GM19463 (cell line): ENCODE results near the gene ALOX15.
"Not testable (repeated sequence)": the region's sequence is repeated elsewhere in the genome, so short reads cannot be mapped to it uniquely, and the experiment has no call there.

Experiments
- ATAC-seq: cut with Tn5 transposase; IDR thresholded peaks from one replicate; pipeline ENCODE4 v1.9.1; 2021; ENCODE audit warnings: mild to moderate bottlenecking, moderate library complexity; ENCODE audit not compliant: unreplicated experiment

ALOX15 gene, protein sequence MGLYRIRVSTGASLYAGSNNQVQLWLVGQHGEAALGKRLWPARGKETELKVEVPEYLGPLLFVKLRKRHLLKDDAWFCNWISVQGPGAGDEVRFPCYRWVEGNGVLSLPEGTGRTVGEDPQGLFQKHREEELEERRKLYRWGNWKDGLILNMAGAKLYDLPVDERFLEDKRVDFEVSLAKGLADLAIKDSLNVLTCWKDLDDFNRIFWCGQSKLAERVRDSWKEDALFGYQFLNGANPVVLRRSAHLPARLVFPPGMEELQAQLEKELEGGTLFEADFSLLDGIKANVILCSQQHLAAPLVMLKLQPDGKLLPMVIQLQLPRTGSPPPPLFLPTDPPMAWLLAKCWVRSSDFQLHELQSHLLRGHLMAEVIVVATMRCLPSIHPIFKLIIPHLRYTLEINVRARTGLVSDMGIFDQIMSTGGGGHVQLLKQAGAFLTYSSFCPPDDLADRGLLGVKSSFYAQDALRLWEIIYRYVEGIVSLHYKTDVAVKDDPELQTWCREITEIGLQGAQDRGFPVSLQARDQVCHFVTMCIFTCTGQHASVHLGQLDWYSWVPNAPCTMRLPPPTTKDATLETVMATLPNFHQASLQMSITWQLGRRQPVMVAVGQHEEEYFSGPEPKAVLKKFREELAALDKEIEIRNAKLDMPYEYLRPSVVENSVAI

GRCh38 chr17:4641297-4642195 is at the start of gene ALOX15:
TSS of gene ALOX15 (minus strand) at chr17:4641678. CDS start at chr17:4641651, 27 bp downstream.
- ATAC-seq: no peak

- ATAC-seq: no peak
Measured at GRCh38 chr17:4690745-4691144, 49.3 kb upstream of the ALOX15 start.

DNA sequence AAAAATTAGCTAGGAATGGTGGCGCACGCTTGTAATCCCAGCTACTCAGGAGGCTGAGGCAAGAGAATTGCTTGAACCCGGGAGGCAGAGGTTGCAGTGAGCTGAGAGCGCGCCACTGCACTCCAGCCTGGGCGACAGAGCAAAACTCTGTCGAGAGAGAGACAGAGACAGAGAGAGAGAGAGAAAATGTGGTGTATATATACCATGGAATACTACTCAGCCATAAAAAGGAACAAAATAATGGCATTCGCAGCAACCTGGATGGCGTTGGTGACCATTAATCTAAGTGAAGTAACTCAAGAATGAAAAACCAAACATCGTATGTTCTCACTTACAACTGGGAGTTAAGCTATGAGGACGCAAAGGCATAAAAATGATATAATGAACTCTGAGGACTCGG is 48.4 kb upstream of the ALOX15 start:
- not testable (repeated sequence) for ATAC-seq

- ATAC-seq: not testable (repeated sequence)
Measured at GRCh38 chr17:4683739-4684138, 42.3 kb upstream of the ALOX15 start.

- no peak for ATAC-seq
Measured at GRCh38 chr17:4679658-4680057, 38.2 kb upstream of the ALOX15 start.

DNA sequence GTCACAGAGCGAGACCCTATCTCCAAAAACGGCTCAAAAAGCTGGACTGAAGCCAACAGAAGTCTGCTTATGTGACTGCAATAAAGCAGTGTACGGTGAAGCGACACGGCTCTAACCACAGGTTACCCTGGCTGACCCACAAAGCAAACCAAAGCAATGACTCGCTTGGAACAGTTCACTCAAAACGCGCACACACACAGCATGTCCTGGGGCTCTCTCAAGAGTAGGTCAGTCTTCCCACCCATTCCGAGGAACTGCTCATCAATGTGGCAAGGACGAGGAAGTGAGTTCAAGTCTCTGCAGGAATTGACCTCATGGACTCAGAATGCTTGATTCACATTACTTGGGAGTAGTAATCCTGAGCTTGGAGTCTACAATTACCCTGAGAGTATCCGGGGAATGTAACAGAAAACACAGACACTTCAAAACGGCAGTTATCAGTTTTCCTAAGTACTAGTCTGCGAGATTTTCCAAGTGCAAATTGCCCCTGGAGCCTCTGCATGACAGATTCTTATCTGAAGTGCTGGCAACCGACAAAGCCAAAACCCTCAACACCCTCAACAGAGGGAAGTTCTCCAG is 37.1 kb upstream of the ALOX15 start:
- ATAC-seq: no peak

DNA sequence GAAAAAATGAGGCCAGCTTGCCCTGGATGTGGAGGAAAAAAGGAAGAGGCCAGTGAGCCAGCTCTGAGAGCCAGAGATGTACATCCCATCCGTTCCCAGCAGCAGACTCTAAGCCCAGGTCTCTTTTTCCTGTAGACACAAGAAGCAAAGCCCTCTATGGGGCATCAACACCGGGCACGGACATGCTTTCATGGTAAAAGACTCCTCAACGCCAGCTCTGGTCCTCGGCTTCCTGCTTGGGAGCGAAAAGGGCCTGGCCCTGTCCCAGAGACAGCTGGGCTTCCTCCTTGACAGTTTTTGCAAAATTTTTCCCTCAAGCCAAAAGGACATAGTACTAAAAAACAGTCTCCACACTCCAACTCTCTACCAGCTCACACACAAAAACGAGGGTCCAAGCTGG is 35.3 kb upstream of the ALOX15 start:
- ATAC-seq: no peak

- no peak for ATAC-seq
Measured at GRCh38 chr17:4675791-4676190, 34.3 kb upstream of the ALOX15 start.

- ATAC-seq: no peak
Measured at GRCh38 chr17:4674685-4674998, 33.2 kb upstream of the ALOX15 start.

DNA sequence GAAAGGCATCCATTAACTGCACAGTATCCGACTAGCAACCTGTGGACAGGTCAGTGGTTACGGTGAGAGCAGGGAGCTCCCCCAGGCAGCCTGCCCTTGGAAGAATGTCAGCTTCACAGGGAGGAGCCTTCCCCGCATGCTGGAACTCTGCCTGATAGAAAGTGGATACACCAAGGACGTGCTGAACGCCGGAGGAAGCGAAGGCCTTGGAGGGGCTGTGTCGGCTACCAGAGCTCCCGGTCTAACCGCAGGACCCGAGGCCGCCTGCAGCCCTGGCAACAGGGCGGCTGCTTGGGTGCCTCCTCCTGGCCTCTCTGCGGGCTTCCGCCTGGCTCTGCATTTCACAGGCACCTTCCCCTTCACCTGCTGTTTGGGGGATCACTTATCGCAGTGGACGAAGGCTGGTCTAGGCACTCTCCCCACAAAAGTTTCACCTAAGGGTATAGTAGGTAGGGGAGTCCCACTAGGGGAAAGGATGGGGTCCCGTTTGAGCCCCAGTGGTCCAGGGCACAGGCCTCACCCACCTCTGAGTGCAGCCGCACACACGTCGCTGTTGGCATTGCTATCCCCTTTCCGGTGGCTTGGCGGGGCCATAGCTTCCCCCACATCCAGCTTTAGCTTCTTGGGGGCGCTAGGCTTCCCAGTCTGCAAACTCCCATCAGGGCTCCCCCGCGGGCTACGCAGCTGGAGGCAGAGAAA is 32.7 kb upstream of the ALOX15 start:
- no peak for ATAC-seq

- no peak for ATAC-seq
Measured at GRCh38 chr17:4673169-4673568, 31.7 kb upstream of the ALOX15 start.

DNA sequence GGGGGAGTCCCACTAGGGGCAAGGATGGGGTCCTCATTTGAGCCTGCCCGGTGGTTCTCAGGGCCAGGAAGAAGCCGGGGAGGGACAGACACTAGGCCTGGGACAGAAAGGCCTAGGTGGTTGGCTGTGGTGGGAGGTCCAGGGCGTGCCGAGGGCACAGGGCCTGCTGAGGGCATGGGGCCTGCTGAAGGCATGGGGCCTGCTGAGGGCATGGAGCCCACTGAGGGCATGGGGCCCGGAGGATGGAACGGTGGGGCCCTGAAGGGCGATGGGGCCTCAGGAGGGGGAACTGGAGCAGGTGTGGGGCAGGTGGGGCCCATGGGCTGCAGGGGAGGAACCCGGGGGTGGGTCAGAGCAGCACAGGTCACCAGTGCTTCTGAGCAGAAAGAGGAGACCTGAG is 31.3 kb upstream of the ALOX15 start:
- ATAC-seq: no peak

DNA sequence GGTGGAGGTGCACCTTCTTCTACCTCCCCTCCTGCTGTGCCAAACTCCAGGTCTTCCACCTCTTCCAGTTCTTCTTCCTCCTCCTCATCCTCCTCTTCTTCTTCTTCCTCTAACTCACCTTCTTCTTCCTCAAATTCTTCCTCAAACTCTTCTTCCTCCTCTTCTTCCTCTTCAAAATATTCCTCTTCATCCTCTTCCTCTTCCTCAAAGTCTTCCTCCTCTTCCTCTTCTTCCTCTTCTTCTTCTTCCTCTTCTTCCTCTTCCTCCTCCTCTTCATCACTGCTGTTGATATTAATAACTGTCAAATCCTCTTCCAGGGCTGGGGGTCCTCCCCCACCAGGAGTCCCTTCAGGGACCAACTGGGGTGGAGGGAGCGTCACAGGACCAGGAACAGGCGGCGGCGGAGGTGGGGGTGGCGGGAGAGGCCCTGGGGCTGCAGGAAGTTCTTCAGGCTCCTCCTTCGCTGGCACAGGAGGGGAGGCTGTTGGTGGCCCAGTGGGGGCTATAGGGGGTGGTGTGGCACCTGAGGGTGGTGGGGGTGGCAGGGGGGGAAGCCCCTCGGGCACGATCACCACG is 30.7 kb upstream of the ALOX15 start:
- no peak for ATAC-seq

DNA sequence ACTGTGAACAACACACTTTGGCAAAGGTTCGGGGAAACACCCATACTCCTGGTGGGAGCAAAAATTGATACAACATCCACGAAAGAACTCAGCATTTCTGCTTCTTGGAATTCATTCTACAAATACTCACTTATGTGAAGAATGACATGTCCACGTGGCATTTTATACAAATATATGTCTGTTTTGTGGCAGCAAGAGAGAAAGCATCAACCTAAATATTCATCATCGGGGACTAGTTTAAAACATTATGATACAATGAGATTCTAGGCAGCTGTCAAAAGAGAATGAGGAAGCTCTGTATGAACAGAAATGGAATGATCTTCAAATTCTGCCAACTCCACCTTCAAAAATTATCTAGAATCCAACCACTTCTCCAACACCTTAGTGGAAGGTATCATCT is 25.7 kb upstream of the ALOX15 start:
- ATAC-seq: no peak

DNA sequence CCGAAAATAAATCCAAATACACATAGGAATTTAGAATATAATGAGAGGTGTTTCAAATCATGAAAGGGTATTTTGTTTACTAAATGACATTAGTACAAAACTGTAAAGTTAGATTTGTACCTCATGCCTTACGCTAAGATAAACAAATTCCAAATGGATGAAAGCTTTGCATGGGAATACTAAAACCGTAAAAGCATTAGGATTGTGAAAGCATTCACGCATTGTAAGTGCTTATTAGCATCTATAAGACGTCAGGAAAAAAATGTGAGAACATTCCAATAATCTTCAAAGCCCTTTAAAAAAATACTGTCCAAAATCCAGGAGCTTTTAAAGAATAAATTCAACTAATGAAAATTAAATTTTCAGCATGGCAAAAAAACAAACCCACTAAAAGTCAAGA is 24.8 kb upstream of the ALOX15 start:
- no peak for ATAC-seq

GRCh38 chr17:4665027-4665426 is 23.5 kb upstream of the ALOX15 start:
- no peak for ATAC-seq

DNA sequence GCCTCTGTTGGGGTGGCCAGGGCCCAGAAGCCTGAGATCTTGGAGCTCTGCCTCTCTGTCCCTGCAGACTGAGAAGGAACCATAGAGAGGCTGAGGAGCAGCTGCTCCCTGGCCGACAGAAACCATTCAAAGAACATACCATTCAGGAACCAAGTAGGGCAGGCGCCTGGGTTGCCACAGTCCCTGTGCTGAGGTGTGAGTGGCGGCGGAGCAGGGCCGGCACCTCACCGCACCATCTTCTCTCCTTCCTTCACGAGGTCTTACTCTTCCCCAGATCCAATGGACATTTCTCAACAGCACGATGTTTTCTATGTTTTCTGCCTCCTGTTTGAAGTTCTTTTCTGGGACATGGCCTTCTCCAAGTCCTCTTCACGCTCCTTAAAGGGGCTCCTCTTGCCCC is 22.8 kb upstream of the ALOX15 start:
- no peak for ATAC-seq

DNA sequence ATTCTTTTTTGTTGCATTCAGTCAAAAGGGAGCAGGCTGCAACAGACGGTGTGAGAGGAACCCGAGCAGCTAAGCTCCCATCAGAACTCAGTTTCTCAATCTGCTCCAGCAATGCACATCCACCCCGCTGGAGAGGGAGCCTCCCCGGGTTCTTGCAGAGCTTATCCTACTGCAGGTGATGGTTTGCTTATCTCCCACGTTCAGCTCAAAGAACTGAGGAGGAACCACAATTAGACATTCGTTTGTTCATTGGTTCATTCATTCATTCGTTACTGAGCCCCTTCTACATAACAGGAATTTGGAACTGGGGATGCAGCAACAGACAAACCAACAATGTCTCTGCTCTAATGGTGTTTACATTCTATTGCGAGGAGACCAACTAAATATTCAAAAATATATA is 22.2 kb upstream of the ALOX15 start:
- ATAC-seq: no peak

DNA sequence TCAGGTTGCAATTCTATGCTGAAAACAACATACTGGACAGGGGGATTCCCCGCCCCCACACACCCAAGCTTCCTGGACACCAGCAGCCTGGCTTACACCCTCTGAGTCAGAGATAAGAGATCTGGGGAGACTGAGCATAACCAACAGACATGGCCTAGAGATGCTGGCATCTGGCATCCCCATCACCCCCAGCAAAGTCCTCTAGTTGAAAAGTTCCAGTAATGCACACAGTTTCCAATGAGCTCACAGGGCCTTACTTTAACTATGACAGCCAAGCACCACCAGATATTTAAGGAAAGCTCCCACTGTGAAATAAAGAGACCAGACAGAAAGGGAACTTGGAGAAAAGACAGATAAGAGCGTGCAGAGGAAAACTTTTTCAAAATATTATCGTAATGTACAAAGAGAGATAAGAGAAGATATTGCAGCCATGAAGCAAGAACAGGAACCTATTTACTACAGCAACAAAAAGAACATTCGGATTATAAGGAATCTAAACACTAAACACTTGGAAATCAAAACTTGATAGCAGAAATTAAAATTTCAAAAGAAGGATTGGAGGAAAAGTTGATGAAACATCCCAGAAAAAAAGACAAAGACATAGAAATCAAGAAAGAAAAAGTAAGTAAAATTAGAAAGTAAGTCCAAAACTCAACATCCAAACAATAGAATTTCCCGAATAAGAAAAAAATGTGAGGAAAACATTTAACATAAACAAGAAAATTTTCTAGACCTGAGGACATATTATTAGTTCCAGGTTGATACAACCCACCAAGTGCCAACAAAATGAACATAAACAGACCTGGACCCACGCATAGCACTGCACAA is 17.2 kb upstream of the ALOX15 start:
- ATAC-seq: no peak
